HG03575 (cell line): ENCODE data around the gene FOXN1.
"Not testable (repeated sequence)": the region's sequence is repeated elsewhere in the genome, so short reads cannot be mapped to it uniquely, and the experiment has no call there.

Experiments used
- ATAC-seq: cut with Tn5 transposase; IDR thresholded peaks from one replicate; pipeline ENCODE4 v1.9.1; 2021; ENCODE audit not compliant: unreplicated experiment, insufficient number of reproducible peaks, low FRiP score; ENCODE audit errors: extremely low read depth

Gene FOXN1, protein sequence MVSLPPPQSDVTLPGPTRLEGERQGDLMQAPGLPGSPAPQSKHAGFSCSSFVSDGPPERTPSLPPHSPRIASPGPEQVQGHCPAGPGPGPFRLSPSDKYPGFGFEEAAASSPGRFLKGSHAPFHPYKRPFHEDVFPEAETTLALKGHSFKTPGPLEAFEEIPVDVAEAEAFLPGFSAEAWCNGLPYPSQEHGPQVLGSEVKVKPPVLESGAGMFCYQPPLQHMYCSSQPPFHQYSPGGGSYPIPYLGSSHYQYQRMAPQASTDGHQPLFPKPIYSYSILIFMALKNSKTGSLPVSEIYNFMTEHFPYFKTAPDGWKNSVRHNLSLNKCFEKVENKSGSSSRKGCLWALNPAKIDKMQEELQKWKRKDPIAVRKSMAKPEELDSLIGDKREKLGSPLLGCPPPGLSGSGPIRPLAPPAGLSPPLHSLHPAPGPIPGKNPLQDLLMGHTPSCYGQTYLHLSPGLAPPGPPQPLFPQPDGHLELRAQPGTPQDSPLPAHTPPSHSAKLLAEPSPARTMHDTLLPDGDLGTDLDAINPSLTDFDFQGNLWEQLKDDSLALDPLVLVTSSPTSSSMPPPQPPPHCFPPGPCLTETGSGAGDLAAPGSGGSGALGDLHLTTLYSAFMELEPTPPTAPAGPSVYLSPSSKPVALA

DNA sequence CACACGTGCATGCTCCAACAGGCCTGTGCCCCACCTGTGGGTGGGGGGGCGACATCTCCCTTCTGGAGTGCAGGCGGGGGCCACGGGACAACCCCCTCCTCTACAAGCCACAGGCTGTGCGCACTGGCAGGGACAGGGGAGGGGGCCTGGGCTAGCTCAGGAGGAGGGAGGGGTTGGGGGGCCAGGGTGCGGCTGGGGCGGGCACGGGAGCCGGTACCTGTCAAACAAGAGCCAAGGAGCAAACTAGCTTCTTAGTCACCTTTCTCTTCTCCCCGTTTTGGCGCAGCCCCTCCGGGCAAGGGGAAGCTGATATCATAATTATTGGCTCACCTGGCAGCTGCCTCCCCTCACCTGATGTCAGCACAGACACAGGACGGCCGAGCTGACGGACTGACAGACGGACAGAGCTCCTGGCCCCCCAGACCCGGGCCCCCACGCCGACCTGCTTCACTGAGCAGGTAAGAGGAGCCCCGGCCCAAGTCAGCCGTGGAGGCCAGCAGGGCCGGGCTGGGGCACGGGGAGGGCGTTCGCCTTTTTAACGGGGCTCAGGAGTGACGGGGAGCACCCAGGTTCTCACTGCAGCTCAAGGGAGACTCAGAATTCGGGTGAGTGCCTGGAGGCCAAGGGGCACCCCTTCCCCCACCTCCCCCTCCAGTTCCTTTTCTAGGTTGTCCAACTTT lies at the start of gene FOXN1:
FOXN1 (plus strand) TSS at position 363 of the 680 bp plus-strand sequence. CDS start 17,622 bp downstream, outside the sequence.
- no peak for ATAC-seq

DNA sequence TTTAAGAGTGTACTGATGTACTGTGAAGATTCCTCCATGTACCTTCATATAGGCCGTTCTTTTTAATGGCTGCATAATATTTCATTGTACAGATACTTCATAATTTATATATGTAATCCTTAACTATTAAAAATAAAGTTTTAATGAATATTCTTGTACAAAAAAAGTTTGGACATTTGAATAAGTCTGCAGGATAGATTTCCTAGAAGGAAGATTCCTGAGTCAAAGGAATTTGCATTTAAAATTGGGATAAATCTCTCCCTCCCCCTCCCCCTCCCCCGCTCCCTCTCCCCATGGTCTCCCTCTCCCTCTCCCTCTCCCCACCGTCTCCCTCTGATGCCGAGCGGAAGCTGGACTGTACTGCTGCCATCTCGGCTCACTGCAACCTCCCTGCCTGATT lies 48.3 kb upstream of the FOXN1 start:
- ATAC-seq: no peak

DNA sequence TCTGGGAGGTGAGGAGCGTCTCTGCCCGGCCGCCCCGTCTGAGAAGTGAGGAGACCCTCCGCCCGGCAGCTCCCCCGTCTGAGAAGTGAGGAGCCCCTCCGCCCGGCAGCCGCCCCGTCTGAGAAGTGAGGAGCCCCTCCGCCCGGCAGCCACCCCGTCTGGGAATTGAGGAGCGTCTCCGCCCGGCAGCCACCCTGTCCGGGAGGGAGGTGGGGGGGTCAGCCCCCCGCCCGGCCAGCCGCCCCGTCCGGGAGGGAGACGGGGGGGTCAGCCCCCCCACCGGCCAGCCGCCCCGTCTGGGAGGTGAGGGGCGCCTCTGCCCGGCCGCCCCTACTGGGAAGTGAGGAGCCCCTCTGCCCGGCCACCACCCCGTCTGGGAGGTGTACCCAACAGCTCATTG lies 47.3 kb upstream of the FOXN1 start:
- not testable (repeated sequence) for ATAC-seq

DNA sequence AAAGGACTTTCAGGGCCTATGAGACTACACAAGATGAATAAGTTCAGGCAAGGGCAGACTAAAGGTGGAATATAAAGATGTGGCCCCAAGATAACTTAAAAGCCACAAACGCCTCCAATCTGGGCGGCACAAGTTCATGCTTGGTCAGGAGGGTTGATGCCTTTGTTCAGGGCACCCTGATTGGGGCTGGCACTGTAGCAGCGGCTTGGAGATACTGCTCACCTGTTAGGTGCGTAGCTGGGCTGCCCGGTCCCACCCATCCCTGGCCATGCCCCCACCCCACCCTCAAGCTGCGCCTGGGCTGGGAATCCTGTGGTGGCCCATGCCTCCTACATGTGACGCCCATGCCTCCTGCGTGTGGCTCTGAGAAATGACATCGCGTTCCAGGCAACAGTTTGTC lies 45.2 kb upstream of the FOXN1 start:
- no peak for ATAC-seq

DNA sequence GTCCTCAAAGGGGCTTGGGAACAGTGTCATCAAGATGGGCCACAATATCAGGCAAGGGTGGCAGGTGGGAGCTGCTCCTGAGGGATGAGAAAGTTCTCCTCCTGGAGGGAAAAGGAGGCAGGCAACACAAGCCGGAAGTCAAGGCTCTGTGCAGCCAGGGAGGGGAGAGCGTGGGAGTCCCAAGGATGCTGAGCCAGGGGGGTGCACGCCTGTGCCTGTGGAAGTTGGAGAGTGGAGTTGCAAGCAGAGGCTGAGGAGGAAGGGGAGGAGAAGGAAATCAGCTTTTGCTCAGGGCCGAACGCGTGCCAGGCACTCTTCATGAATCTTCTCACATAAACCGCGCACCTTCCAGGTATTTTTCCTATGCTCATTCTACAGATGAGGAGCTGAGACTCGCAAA lies 40.1 kb upstream of the FOXN1 start:
- no peak for ATAC-seq

DNA sequence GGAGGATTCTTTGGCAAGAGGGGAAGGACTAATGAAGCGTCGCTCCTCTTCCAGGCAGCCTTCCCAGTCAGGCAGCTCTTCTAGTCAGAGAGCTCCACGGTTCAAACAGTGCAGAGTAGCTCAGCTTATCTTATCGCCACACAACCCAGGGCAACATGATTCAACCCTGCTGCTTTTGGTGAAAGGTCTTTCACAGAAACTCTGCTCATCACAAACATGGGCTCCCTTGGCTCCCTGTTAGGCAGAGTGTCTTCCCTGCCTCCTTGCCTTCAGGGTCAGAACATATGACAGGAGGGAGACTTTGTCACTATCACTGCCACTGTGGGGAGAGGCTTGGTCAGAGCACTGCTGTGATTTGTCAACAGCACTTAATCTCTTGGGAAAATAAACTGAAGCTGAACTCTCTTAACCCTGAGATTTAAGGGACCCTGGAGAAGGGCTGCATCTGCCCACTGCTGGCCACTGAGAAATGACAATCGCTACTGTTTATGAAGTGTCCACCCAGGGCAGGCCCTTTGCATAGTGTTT lies 39.6 kb upstream of the FOXN1 start:
- ATAC-seq: no peak

DNA sequence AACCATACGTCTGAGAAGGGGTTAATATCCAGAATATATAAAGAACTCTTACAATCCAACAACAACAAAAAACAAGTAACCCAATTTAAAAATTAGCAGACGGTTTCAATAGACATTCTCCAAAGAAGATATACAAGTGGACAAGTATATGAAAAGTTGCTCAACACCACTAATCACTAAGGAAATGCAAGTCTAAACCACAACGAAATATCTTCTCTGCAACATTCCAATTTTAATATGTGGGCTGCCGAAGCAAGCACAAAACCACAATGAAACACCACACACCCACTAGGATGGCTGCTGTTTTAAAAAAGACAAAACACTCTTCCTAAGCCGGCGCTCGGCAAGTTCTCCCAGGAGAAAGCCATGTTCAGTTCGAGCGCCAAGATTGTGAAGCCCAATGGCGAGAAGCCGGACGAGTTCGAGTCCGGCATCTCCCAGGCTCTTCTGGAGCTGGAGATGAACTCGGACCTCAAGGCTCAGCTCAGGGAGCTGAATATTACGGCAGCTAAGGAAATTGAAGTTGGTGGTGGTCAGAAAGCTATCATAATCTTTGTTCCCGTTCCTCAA lies 38.6 kb upstream of the FOXN1 start:
- no peak for ATAC-seq

DNA sequence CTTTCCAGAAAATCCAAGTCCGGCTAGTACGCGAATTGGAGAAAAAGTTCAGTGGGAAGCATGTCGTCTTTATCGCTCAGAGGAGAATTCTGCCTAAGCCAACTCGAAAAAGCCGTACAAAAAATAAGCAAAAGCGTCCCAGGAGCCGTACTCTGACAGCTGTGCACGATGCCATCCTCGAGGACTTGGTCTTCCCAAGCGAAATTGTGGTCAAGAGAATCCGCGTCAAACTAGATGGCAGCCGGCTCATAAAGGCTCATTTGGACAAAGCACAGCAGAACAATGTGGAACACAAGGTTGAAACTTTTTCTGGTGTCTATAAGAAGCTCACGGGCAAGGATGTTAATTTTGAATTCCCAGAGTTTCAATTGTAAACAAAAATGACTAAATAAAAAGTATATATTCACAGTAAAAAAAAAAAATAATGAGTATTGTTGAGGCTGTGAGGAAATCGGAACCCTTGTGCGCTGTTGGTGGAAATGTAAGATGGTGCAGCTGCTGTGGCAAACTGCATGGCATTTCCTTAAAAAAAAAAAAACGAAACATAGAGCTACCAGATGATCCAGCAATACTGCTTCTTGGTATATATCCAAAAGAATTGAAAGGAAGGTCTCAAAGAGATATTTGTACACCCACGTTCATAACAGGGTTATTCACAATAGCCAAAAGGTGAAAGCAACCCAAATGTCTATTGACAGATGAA lies 38.0 kb upstream of the FOXN1 start:
- not testable (repeated sequence) for ATAC-seq

DNA sequence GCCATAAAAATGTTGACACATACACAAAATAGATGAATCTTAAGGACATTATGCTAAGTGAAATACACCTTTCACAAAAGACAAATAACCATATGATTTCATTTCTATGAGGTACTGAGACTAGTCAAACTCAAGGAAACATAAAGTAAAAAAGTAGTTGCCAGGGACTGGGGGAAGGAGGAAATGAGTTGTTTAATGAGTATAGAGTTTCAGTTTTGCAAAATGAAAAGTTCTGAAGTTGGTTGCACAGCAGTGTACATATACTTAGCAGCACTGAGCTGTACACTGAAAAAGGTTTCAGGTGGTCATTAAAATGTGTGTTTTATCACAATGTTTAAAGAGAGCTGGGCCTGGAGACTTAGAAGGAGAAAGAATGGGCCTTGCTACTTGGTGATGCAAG lies 37.4 kb upstream of the FOXN1 start:
- ATAC-seq: no peak

DNA sequence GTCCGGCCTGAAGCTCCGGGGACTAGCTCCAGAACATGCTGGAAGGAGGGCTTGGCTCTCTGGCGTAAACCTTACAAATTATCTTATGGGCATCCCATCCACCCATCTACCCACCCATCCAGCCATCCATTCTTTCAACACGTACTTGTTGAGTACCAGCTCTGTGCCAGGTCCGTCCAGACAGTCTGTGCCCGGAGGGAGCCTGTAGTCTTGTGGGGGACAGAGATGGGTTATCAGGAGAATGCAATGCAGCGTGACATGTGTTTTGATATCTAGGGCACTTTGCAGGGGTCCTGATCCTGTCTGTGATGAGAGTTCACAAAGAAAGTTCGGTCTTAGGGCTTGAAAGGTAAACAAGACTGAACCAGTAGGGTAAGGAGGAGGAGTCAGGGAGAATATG lies 36.8 kb upstream of the FOXN1 start:
- no peak for ATAC-seq

DNA sequence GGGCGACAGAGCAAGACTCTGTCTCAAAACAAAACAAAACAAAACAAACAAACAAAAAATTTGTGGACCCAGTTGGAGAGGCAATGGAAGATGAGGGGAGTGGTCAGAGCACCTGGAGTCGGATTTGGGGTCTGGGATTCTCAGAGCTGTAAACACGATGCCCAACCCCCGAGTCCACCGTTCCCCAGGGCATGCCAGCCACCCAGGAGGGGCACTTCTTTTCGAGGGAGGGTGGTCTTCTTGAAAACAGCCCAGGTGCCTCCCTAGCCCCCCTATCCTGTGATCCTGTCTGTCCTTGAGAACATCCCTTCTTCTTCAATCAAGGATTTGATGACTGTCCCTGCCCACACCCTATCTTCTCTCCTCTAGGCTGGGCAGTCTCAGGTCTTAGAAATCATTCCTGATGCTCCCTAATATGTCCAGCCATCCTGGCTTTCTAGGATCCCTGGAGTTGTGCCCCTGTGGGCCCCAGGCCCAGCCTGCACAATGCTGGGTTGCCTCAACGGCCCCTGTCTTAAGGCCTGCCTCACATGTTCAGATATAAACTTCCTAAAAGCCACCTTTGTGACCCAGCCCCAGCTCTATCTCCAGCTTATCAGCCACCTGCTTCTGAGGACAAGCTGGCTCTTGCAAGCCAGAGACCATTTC lies 35.8 kb upstream of the FOXN1 start:
- ATAC-seq: no peak

DNA sequence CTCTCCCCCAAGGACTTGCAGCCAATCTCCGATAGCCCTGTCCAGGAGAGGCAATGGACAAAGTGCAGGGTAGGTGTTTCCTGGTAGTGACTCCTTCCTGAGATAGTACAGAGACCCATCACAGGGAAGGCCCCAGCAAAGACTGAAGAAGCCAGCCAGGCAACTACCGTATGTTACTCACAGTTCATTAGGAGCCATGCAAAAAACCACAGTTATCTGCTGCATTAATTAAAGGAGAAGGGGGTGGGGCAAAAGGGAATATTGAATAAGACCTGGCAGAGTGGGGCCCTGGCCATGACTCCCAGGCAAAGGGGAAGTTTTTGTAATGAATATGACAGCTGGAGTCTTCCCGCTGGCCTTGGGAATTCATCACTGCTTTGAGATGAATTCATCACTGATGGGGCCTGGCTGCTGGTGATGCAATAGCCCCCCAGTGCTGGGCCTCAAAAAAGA lies 35.2 kb upstream of the FOXN1 start:
- ATAC-seq: no peak

DNA sequence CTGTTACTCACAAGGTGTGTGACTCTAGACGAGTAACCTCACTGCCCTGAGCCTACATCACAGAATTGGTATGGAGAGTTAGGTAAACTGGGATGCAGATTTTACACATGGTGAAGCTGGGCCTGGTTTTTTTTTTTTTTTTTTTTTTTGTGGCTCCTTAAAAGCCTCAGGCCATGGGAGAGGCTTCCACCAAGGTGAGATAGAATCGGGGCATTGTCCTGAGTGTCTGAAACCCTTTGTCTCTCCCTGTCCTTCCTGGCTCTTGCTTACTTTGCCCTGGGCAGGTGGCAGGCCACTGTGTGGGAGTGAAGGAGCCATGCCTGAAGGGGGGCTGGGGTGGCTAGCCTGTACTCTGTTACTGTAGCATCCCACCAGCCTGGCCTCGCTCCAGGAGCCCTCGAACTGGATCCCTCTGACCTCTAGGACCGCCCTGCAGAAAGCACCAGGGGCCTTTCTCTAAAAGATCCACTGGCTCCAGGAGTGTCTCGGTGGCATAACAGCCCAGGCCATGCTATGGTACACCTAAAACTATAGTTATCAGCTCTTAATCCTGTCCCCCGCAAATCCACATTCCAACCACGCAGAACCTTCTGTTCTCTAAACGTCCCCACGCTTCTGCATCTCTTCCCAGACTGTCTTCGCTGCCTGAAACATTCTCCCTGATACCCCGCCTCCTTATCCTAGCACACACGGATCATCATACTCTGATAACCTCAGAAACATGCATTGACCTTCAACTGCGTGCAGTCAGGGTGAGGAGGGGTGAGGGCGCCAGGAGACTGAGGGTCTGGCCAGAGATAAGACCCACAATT lies 34.4 kb upstream of the FOXN1 start:
- no peak for ATAC-seq

DNA sequence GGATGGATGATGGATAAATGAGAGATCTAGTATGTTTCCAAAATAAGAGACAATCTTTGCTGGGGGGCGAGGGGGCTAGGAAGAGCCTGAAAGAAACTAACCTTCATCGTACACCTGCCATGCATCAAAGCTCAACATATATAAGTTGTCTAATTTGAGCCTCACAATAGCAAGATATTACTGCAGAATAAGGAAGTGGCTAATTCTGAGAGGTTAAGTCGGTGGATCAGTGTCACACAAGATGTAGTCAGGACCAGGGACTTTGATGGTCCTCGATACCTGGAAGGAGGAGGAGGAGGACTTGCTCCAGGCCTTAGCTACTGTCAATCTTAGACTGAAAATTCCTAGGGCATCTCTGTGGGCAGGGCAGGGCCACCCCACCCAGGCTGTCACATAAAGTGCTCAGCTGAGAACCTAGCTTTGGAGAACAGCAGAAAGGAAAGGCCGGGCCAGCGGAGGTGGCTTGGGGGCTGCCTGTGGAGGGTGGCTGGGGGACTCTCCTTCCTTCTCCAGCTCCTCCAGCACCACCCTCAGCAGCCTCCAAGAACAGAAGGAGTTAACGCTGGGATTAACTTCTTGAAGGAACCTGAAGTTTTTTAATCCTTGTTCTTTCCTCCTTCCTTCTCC lies 33.2 kb upstream of the FOXN1 start:
- ATAC-seq: no peak

DNA sequence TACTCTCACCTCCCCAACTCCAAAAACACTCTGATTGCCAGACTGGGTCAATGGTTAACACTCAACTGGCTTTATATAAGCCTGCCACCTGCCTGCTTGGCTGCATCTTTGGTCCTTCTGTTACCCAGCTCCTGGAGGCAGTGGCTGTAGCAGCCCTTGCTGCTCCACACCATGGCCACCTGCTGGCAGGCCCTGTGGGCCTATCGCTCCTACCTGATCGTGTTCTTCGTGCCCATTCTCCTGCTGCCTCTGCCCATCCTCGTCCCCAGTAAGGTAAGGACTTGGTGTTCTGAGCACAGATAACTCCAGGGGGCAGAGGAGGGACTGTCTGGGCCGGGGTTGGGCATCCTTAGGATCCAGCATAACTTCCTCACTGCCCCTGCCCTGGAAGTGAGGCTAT lies 32.6 kb upstream of the FOXN1 start, which contains the start of gene SLC13A2:
SLC13A2 (plus strand) TSS at position 103 of the 400 bp plus-strand sequence; CDS start at position 172, 69 bp downstream.
- no peak for ATAC-seq

DNA sequence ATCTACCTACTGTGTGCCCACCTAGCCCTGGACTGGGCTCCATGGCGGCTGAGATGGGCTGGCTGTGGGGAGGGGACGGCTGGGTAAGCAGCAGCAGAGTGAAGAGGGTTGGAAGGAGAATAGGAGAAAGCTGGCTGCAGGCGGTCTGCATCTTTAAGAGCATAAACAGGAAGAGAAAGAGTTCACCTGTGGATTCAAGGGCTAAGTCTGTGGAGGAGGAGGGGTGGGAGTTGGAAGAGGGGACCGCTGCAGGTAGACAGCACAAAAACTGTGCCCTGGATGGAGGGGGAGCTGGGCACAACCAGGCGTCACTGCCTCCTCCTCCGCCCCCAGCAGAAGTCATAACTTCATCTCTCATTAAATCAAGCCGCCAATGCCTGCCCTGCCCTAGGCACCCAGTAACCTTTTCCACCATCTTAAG lies 32.0 kb upstream of the FOXN1 start:
- no peak for ATAC-seq
